GM18505 (cell line): Measurements from ENCODE around the gene INPP5A.

Source experiments
- ATAC-seq: cut with Tn5 transposase; IDR thresholded peaks from one replicate; pipeline ENCODE4 v1.9.1; 2021; ENCODE audit not compliant: unreplicated experiment
- POLR2A ChIP-seq: IDR thresholded peaks from 4 replicates; pipeline ENCODE4 v1.6.1; 2011; ENCODE audit warnings: borderline replicate concordance; ENCODE audit not compliant: insufficient read depth, insufficient read length; ENCODE audit errors: extremely low read depth

The INPP5A gene

GRCh38 chr10:132602614-132603013 is 65.0 kb downstream of the INPP5A start:
- no peak for TF ChIP-seq POLR2A
- no peak for ATAC-seq

DNA sequence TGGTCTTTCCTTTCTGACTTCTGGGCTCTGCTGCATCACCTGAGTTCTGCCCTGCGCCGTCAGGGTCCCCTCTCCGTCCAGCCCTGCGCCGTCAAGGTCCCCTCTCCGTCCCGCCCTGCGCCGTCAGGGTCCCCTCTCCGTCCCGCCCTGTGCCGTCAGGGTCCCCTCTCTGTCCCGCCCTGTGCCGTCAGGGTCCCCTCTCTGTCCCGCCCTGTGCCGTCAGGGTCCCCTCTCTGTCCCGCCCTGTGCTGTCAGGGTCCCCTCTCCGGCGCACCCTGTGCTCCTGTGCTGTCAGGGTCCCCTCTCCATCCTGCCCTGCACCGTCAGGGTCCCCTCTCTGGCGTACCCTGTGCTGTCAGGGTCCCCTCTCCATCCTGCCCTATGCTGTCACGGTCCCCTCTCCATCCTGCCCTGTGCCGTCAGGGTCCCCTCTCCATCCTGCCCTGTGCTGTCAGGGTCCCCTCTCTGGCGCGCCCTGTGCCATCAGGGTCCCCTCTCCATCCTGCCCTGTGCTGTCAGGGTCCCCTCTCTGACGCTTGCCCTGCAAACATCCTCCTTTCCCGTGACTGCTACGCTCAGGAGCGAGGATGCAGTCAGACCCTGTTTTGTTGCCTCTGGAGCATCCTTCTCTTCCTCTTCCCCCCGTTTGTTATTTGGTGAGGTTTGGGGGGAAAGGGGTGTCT is 66.4 kb downstream of the INPP5A start:
- no peak for ATAC-seq
- TF ChIP-seq POLR2A: no peak

GRCh38 chr10:132604686-132605085 is 67.1 kb downstream of the INPP5A start:
- ATAC-seq: no peak
- TF ChIP-seq POLR2A: no peak

DNA sequence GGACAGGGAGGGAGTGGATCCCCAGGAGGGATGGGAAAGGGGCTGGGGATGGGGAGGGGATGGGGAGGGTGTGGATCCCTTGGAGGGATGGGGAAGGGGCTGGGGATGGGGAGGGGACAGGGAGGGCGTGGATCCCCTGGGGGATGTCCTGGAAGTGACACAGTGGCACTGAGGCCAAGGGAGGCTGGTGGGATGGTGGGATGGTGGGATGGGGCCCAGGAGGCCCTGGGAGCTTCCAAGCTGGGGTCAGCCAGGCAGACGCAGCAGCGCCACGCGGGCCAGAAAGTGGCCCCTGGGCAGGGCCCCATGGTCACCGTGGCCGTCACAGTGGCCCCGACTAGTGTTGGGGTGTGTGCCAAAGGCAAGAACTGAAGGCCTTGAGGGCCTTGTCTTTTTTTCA is 67.8 kb downstream of the INPP5A start:
- ATAC-seq: no peak
- TF ChIP-seq POLR2A: no peak

DNA sequence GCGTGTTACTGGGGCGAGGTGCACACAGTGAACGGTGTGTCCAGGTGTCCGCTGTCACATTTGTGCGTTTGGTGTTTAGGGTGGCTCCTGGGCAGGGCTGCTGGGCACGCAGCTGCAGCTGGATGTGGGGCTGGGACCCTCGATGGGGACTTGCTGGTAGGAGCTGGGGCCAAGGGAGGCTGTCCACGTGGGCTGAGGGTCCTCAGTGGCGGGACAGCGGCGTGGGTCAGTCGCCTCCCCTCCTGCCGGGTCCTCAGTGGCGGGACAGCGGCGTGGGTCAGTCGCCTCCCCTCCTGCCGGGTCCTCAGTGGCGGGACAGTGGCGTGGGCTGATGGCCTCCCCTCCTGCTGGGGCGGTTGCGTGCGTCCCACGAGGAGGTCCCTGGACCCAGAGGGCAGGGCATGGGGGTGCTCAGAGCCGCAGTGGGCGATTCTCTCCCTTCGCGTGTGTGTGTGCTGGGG is 68.5 kb downstream of the INPP5A start:
- no peak for TF ChIP-seq POLR2A

DNA sequence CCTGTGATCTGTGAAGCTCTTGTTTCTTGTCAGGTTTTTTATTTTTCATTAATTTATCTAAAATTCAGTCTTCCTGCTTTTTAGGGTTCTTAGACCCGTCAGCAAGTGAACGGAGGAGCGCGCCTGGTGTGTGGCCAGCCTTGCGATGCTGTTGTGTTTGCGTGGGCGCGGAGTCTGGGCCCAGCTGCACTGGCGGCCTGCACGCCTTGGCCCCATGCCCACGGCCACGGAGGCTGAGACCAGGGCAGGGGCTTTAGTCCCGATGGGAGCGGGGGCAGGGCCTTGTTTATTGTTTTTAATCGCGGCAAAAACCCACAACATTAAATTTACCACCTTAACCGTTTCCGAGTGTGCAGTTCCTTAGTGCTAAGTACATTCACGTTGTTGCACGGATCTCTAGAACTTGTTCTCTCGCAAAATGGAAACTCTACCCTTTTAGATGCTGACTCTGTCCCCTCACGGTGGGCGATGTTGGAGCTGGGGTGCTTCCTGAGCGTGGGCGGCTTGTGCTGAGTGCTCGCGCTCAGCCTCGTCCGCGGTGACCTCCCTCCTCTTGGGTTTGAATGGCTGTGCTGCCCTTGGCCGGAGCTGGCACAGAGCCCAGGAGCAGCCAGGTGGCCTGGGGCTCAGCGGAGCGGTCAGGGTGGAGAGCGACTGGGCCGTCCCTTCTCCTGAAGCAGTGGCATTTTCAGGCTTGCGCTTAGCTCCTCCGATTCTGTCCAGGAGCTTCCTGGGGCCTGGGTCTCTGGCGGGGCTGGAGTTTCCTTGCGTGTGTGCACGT is 69.1 kb downstream of the INPP5A start:
- ATAC-seq: no peak
- TF ChIP-seq POLR2A: no peak

More for the DNA sequence above, 68.5 kb downstream of the INPP5A start:
- ATAC-seq: no peak

DNA sequence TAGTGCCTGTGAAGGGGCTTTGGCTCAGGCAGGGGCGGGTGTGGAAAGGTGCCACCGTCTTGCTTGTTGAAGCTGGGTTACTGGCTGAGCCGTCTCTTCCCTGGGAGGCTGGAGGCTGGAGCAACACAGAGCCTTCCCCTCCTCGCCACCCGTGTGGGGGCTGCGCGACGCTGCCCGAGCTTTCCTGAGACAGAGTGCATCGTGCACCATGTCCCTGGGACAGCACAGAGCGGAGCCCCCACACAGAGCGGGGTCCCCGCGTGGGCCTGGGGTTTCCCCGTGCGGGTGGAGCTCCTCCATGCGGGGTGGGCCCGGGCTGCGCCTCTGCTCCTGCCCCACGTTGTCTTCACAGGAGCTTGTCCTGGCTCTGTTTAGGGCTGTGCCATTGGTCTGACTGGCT is 69.9 kb downstream of the INPP5A start:
- ATAC-seq: no peak

GRCh38 chr10:132607961-132608495 is 70.4 kb downstream of the INPP5A start:
- TF ChIP-seq POLR2A: no peak
- ATAC-seq: no peak

More for the DNA sequence above, 69.9 kb downstream of the INPP5A start:
- no peak for TF ChIP-seq POLR2A

DNA sequence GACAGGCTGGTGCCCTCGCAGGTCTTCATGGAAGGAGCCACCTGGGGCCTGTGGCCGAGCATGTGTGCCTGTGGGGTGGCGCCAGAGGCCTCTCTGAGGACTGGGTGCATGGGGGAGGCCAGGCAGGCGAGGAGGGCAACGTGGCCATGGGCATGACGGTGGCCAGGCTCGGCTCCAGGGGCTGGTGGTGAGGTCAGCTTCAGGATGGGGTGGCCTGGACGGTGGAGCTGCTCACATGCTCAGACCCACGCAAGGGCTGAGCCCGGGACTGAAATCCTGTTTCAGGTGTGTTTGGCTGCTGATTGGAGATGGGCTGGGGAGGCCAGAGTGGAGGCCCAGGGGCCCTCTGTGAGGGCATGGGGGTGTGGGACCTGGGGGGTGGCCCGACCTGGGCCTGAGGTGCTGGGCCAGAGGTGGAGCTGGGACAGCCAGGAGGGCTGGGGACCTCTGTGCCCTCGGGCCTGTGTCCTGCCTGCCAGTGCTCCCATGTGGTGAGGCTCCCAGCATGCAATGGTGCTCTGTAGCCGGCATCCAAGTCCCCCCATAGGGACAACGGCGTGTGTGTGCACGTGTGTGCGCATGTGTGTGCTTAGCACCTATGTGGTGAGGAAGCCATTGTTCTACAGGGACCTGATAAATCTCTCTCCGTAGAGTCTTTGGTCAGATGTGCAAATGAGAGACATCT is 71.1 kb downstream of the INPP5A start:
- no peak for TF ChIP-seq POLR2A
- ATAC-seq: no peak

DNA sequence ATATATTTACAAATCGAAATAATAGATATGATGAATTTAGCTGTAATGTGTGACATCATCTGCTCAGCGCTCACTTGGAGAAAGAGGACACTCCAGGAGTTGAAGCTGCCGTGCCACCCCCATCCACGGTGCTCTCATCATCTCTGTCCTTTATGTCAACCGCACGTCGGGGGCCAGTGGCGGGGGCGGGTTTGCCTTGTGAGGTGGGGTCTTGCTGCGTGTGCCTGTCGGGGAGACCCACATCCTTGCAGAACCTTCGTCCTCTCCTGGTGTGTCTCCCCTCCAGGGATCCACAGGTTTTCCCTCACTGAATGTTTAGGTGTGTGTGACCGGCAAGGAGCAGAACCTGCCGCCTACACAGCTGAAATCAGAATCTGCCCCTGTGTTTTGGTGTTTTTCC is 71.6 kb downstream of the INPP5A start:
- no peak for ATAC-seq
- TF ChIP-seq POLR2A: no peak

GRCh38 chr10:132610071-132610701 is 72.6 kb downstream of the INPP5A start:
- ATAC-seq: no peak
- TF ChIP-seq POLR2A: no peak

DNA sequence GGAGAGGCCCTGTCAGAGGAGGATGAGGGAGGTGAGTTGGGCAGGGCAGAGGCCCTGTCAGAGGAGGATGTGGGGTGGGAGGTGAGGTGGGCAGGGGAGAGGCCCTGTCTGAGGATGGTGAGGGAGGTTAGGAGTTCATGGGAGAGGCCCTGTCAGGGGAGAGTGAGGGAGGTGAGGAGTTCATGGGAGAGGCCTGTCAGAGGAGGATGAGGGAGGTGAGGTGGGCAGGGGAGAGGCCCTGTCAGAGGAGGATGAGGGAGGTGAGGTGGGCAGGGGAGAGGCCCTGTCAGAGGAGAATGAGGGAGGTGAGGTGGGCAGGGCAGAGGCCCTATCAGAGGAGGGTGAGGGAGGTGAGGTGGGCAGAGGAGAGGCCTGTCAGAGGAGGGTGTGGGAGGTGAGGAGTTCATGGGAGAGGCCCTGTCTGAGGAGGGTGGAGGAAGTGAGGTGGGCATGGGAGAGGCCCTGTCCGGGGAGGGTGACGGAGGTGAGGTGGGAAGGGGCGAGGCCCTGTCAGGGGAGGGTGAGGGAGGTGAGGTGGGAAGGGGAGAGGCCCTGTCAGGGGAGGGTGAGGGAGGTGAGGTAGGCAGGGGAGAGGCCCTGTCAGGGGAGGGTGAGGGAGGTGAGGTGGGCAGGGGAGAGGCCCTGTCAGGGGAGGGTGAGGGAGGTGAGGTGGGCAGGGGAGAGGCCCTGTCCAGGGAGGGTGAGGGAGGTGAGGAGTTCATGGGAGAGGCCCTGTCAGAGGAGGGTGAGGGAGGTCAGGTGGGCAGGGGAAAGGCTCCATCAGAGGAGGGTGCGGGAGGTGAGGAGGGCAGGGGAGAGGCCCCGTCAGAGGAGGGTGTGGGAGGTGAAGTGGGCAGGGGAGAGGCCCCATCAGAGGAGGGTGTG is 73.7 kb downstream of the INPP5A start:
- no peak for ATAC-seq
- no peak for TF ChIP-seq POLR2A

- TF ChIP-seq POLR2A: no peak
- ATAC-seq: no peak
Measured at GRCh38 chr10:132611986-132612385, 74.4 kb downstream of the INPP5A start.
